Endodermal cell (in vitro differentiated cells): ENCODE measurements around the gene EDEM1. TPM values are rescaled to one million over a fixed set of nuclear protein-coding genes. Genes with fewer than 3 reads are reported as not detected.

Experiments
- DNase-seq: peaks from one replicate; pipeline ENCODE4 v3.0.0-alpha.2; 2017
- H3K27ac ChIP-seq: 2 replicates; pipeline ENCODE4 v1.5.1; 2013; ENCODE audit warnings: mild to moderate bottlenecking, low read depth, low read length, moderate library complexity
- H3K27me3 ChIP-seq: 2 replicates; pipeline ENCODE4 v1.6.1; 2013; ENCODE audit warnings: mild to moderate bottlenecking, low read length, moderate library complexity; ENCODE audit not compliant: insufficient read depth, control insufficient read depth, poor library complexity, severe bottlenecking
- H3K36me3 ChIP-seq: 2 replicates; pipeline ENCODE4 v1.7.0; 2013; ENCODE audit warnings: mild to moderate bottlenecking, low read length, moderate library complexity; ENCODE audit not compliant: control insufficient read depth, insufficient read depth
- H3K4me1 ChIP-seq: one replicate; pipeline ENCODE4 v1.7.0; 2013; ENCODE audit warnings: low read length; ENCODE audit not compliant: control insufficient read depth, insufficient read depth
- H3K4me3 ChIP-seq: 2 replicates; pipeline ENCODE4 v1.5.1; 2013; ENCODE audit warnings: mild to moderate bottlenecking, low read length, moderate library complexity
- H3K9ac ChIP-seq: 2 replicates; pipeline ENCODE4 v1.6.1; 2013; ENCODE audit warnings: mild to moderate bottlenecking, low read length, moderate library complexity; ENCODE audit not compliant: poor library complexity, severe bottlenecking; ENCODE audit errors: extremely low read depth
- H3K9me3 ChIP-seq: 2 replicates; pipeline ENCODE4 v1.6.1; 2013; ENCODE audit warnings: mild to moderate bottlenecking, low read length, moderate library complexity; ENCODE audit not compliant: control insufficient read depth
- H3K27ac Mint-ChIP-seq: 2 replicates; pipeline ENCODE4 v1.8.0; 2020; ENCODE audit warnings: mixed read lengths
- H3K27me3 Mint-ChIP-seq: 2 replicates; pipeline ENCODE4 v1.8.0; 2021; ENCODE audit warnings: mild to moderate bottlenecking, mixed read lengths; ENCODE audit not compliant: insufficient read depth
- H3K36me3 Mint-ChIP-seq: 2 replicates; pipeline ENCODE4 v1.8.0; 2020; ENCODE audit warnings: low read depth, mixed read lengths
- H3K4me1 Mint-ChIP-seq: 2 replicates; pipeline ENCODE4 v1.8.0; 2020; ENCODE audit warnings: mixed read lengths
- H3K4me3 Mint-ChIP-seq: 2 replicates; pipeline ENCODE4 v1.8.0; 2020; ENCODE audit warnings: mild to moderate bottlenecking, moderate library complexity, mixed read lengths
- H3K9me3 Mint-ChIP-seq: 2 replicates; pipeline ENCODE4 v1.8.0; 2020; ENCODE audit warnings: mild to moderate bottlenecking, mixed read lengths
- WGBS, 2 experiments: methylation state at CpG; one replicate each; pipeline versions ENCODE4 v1.1.5 to v1.1.7; 2013; ENCODE audit warnings: missing lambda C conversion rate in 2 of 2, mixed read lengths in 1 of 2; ENCODE audit not compliant: insufficient coverage in 1 of 2, insufficient read length in 1 of 2; 5-methylcytosine and 5-hydroxymethylcytosine counted together
- total RNA-seq, 2 donors: library from RNA; stranded (reverse); fragmentation: NEBNext Ultra II Directional in 1 of 2; extraction: Animal tissue kit (Norgen Biotek cat#: 25700) in 1 of 2; gene quantifications; 2 replicates in 1 of 2; 3 replicates in 1 of 2; pipeline ENCODE4 v1.2.1, GENCODE V29; 2021
- TF ChIP-seq, protein P1 (sequence below): fragments of 200-600 bp; sonication (generic); conservative IDR thresholded peaks from 2 replicates; pipeline ENCODE4 v1.5.0; 2021; ENCODE audit warnings: antibody characterized with exemption, mild to moderate bottlenecking

EDEM1 gene
- total RNA-seq, 2 donors from 2014 or later, result 24.5 to 28.1 TPM

DNA sequence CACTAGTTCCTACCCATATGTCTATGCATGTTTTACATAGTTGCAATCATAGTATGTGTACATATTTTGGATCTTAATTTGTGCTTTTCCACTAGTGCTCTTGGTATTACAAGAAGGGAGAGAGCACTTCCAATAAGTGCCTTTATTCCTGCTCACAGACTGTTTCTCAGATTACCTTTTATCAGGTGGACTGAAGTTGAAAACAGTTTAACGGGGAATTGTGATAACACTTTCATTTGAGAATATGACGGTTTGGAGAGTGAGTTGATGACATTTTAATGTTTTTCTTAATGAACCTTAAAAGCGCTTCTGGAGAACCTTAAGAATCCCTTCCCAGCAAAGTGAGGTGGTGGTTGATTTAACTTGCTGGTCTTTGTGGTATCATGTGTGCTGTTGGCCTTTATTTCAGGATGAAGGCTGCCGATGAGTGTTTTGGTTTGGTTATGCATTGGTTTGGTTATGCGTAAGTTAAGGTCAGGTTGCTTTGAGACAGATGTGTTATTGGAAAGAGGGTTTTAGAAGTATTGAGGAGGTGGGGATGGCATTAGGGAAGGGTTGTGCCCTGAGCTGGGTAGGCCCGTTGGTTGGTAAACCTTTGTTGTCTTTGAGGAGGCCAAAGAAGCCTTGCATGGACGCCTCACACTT, 2.8 kb downstream of the EDEM1 start:
- peak overlapping the region; percentile 12 for H3K27ac Mint-ChIP-seq
- Histone ChIP-seq H3K4me1 (no peaks in the 10 kb centered on the region), H3K27ac (no peak overlapping the region), H3K4me3 (peak overlapping the region; percentile 93), H3K36me3 (peaks cover 11% of the 10 kb centered on the region), H3K9ac (no peak overlapping the region), H3K27me3 (no peaks in the 10 kb centered on the region), H3K9me3 (no peaks in the 10 kb centered on the region)
- no peaks in the 10 kb centered on the region for H3K9me3 Mint-ChIP-seq
- TF ChIP-seq, protein P1, sequence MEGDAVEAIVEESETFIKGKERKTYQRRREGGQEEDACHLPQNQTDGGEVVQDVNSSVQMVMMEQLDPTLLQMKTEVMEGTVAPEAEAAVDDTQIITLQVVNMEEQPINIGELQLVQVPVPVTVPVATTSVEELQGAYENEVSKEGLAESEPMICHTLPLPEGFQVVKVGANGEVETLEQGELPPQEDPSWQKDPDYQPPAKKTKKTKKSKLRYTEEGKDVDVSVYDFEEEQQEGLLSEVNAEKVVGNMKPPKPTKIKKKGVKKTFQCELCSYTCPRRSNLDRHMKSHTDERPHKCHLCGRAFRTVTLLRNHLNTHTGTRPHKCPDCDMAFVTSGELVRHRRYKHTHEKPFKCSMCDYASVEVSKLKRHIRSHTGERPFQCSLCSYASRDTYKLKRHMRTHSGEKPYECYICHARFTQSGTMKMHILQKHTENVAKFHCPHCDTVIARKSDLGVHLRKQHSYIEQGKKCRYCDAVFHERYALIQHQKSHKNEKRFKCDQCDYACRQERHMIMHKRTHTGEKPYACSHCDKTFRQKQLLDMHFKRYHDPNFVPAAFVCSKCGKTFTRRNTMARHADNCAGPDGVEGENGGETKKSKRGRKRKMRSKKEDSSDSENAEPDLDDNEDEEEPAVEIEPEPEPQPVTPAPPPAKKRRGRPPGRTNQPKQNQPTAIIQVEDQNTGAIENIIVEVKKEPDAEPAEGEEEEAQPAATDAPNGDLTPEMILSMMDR, result no peak
- no peaks in the 10 kb centered on the region for H3K27me3 Mint-ChIP-seq
- peak overlapping the region; percentile 86 for H3K4me3 Mint-ChIP-seq
- peaks cover 23% of the 10 kb centered on the region for H3K36me3 Mint-ChIP-seq
- 76 to 80% methylated on average over 5 to 7 of the region's 7 CpGs for WGBS, 2 experiments
- peaks cover 34% of the 10 kb centered on the region for H3K4me1 Mint-ChIP-seq
- no peak for DNase-seq

DNA sequence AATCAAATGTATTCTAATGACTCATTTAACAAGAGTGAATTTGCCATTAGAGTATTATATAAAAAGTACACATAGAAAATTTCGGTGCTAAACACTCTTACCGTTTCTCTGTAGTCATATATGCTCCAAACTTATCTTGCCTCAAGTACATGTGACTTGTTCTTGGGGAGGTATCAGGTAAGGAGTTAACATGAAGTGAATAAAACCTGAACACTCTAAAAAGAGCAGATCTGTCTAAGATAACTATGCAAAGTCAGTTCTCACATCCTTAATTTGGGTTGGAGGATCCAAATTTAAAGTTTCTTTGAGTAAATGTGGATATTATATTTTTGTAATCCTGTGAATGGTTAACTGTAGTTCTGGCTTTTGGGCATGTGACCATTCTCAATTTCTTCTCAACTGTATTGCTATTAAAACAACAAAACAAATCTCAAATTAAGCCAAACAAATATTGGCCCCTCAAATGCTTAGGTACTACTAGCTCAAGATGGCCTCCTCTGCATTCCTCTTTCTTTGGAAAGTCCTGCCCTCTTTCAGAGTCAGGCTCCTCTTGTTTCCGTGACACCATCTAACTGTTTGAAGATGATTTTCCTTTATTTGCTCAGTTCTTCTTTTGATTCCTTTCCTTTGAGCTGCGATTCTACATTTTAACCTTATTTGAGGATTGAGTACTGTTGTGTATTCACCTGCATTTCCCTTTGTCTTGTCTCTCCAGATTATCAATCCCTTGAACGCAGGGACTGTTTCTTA, 4.2 kb downstream of the EDEM1 start:
- Histone ChIP-seq H3K9me3 (no peaks in the 10 kb centered on the region), H3K9ac (no peak overlapping the region), H3K36me3 (peaks cover 17% of the 10 kb centered on the region), H3K4me1 (no peaks in the 10 kb centered on the region), H3K27ac (no peak overlapping the region), H3K4me3 (peak overlapping the region; percentile 43), H3K27me3 (no peaks in the 10 kb centered on the region)
- Mint-ChIP-seq H3K27ac (peak overlapping the region; percentile 29), H3K27me3 (no peaks in the 10 kb centered on the region), H3K9me3 (no peaks in the 10 kb centered on the region), H3K4me3 (no peak overlapping the region), H3K36me3 (peaks cover 28% of the 10 kb centered on the region), H3K4me1 (peaks cover 31% of the 10 kb centered on the region)
- DNase-seq, result no peak
- TF ChIP-seq, protein P1, result no peak
- WGBS, 2 experiments, result 83 to 93% methylated on average over 2 to 5 of the region's 5 CpGs

DNA sequence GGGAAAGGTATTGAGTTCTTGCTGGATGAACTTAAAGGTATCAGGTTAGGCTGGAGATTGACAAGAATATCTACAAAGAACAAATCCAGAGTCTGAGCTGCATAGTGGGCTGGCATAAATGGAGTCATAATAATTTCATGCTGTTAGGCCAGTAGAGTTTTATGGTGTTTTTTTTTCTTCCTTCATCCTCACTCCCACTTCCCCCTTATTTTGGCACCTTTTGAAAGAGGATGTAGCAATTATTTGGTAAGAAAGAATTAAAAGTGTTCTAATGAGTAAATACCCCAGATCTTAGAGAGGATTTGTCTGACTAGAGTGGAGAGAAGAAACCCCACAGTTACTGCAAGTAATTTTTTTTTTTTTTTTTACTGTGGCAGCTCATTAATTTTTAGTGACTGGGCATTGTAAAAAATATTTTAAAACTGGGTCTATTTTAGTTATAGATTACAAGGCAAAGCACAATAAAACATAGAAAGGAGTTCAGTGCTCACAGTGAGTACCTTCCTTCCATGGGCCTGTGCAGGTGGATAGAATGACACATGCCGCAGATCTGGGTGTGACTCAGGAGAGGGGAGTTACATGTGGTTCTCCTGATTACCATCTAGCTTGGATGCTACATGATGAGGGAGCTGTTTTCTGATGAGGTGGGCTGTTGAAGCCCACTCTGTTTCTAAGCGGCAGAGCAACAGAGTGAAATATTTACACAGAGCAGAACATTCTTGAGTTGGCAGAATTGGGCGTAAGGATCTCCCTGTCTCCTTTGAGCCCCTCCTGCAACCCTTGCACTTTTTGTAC, 5.3 kb downstream of the EDEM1 start:
- Histone ChIP-seq H3K9ac (no peak overlapping the region), H3K27ac (no peak overlapping the region), H3K9me3 (no peaks in the 10 kb centered on the region), H3K4me1 (no peaks in the 10 kb centered on the region), H3K4me3 (no peak overlapping the region), H3K27me3 (no peaks in the 10 kb centered on the region), H3K36me3 (peaks cover 17% of the 10 kb centered on the region)
- H3K4me3 Mint-ChIP-seq, result no peak overlapping the region
- peaks cover 40% of the 10 kb centered on the region for H3K4me1 Mint-ChIP-seq
- TF ChIP-seq, protein P1, result no peak
- 96 to 100% methylated on average over 2 to 3 of the region's 3 CpGs for WGBS, 2 experiments
- H3K36me3 Mint-ChIP-seq, result peaks cover 33% of the 10 kb centered on the region
- no peaks in the 10 kb centered on the region for H3K27me3 Mint-ChIP-seq
- no peak for DNase-seq
- H3K27ac Mint-ChIP-seq, result peak overlapping the region; percentile 38
- no peaks in the 10 kb centered on the region for H3K9me3 Mint-ChIP-seq
